Mesenchymal stem cell (in vitro differentiated cells and primary cell): Measurements from ENCODE around the gene PFDN1.
"Not testable (repeated sequence)": the region's sequence is repeated elsewhere in the genome, so short reads cannot be mapped to it uniquely, and the experiment has no call there.

Experiments
- DNase-seq: peaks from one replicate; pipeline ENCODE4 v3.0.0-alpha.2; 2013
- H2AFZ ChIP-seq: one replicate; pipeline ENCODE4 v1.6.1; 2013; ENCODE audit warnings: low read depth, mild to moderate bottlenecking, control low read depth, inconsistent platforms, low read length, moderate library complexity
- H2AK5ac ChIP-seq: 2 replicates; pipeline ENCODE4 v1.6.1; 2013; ENCODE audit warnings: low read length, moderate library complexity, mild to moderate bottlenecking, inconsistent platforms; ENCODE audit not compliant: severe bottlenecking
- H2BK120ac ChIP-seq: one replicate; pipeline ENCODE4 v1.6.1; 2013; ENCODE audit warnings: low read depth, mild to moderate bottlenecking, inconsistent platforms, low read length, moderate library complexity
- H2BK12ac ChIP-seq, 2 experiments: one replicate each; pipeline ENCODE4 v1.6.1; 2013; ENCODE audit warnings: inconsistent platforms in 2 of 2, low read length in 2 of 2, mild to moderate bottlenecking in 2 of 2, moderate library complexity in 2 of 2, control low read depth in 1 of 2
- H2BK15ac ChIP-seq: one replicate; pipeline ENCODE4 v1.6.1; 2013; ENCODE audit warnings: mild to moderate bottlenecking, low read depth, inconsistent platforms; ENCODE audit not compliant: poor library complexity, severe bottlenecking
- H2BK5ac ChIP-seq: 2 replicates; pipeline ENCODE4 v1.6.1; 2013; ENCODE audit warnings: low read depth, mild to moderate bottlenecking, low read length, control low read depth, inconsistent platforms; ENCODE audit not compliant: poor library complexity, severe bottlenecking
- H3K14ac ChIP-seq, 2 experiments: one replicate each; pipeline ENCODE4 v1.6.1; 2013; ENCODE audit warnings: inconsistent platforms in 2 of 2, low read length in 2 of 2, control low read depth in 1 of 2, mild to moderate bottlenecking in 1 of 2, moderate library complexity in 1 of 2
- H3K18ac ChIP-seq, 2 experiments: one replicate each; pipeline ENCODE4 v1.6.1; 2013; ENCODE audit warnings: inconsistent platforms in 2 of 2, low read length in 2 of 2, control low read depth in 1 of 2, low read depth in 1 of 2, mild to moderate bottlenecking in 1 of 2
- H3K23ac ChIP-seq, 2 experiments: one replicate each; pipeline ENCODE4 v1.6.1; 2013; ENCODE audit warnings: inconsistent platforms in 2 of 2, low read length in 2 of 2, mild to moderate bottlenecking in 2 of 2, moderate library complexity in 2 of 2, control low read depth in 1 of 2
- H3K27ac ChIP-seq: 2 replicates; pipeline ENCODE4 v1.5.1; 2013; ENCODE audit warnings: mild to moderate bottlenecking, moderate library complexity, low read length, control low read depth, inconsistent platforms; ENCODE audit not compliant: poor library complexity, severe bottlenecking
- H3K27me3 ChIP-seq, 2 experiments: 2 replicates each; pipeline versions ENCODE4 v1.6.1 to v1.7.0; 2013; ENCODE audit warnings: low read length in 2 of 2, mild to moderate bottlenecking in 2 of 2, moderate library complexity in 2 of 2, control low read depth in 1 of 2, inconsistent platforms in 1 of 2; ENCODE audit not compliant: control insufficient read depth in 1 of 2, insufficient read depth in 1 of 2
- H3K36me3 ChIP-seq, 2 experiments: 2 replicates each; pipeline versions ENCODE4 v1.6.1 to v1.7.0; 2013; ENCODE audit warnings: low read length in 2 of 2, control low read depth in 1 of 2, inconsistent platforms in 1 of 2, low read depth in 1 of 2, mild to moderate bottlenecking in 1 of 2; ENCODE audit not compliant: insufficient read depth in 2 of 2, control insufficient read depth in 1 of 2
- H3K4ac ChIP-seq, 2 experiments: one replicate each; pipeline ENCODE4 v1.6.1; 2013; ENCODE audit warnings: inconsistent platforms in 2 of 2, low read length in 2 of 2, mild to moderate bottlenecking in 2 of 2, moderate library complexity in 2 of 2, control low read depth in 1 of 2, low read depth in 1 of 2
- H3K4me1 ChIP-seq: 2 replicates; pipeline ENCODE4 v1.6.1; 2013; ENCODE audit warnings: low read depth, low read length, control low read depth; ENCODE audit not compliant: control insufficient read depth, insufficient read depth
- H3K4me2 ChIP-seq: 2 replicates; pipeline ENCODE4 v1.6.1; 2013; ENCODE audit warnings: low read length, mild to moderate bottlenecking, inconsistent platforms; ENCODE audit not compliant: poor library complexity, severe bottlenecking
- H3K4me3 ChIP-seq, 2 experiments: 2 replicates each; pipeline versions ENCODE4 v1.5.1 to v1.7.0; 2013; ENCODE audit warnings: low read length in 2 of 2, mild to moderate bottlenecking in 2 of 2, control low read depth in 1 of 2, low read depth in 1 of 2; ENCODE audit not compliant: insufficient read depth in 1 of 2
- H3K79me1 ChIP-seq: replicated peaks from 2 replicates; pipeline ENCODE4 v1.6.1; 2013; ENCODE audit warnings: mild to moderate bottlenecking, control low read depth, low read length, inconsistent platforms; ENCODE audit not compliant: poor library complexity, severe bottlenecking
- H3K9ac ChIP-seq: 2 replicates; pipeline ENCODE4 v1.7.0; 2013; ENCODE audit warnings: mild to moderate bottlenecking, low read length, moderate library complexity
- H3K9me3 ChIP-seq: 2 replicates; pipeline ENCODE4 v1.7.0; 2013; ENCODE audit warnings: mild to moderate bottlenecking, low read length; ENCODE audit not compliant: control insufficient read depth
- H4K8ac ChIP-seq: one replicate; pipeline ENCODE4 v1.6.1; 2013; ENCODE audit warnings: inconsistent platforms, mild to moderate bottlenecking, low read length, moderate library complexity
- H4K91ac ChIP-seq: one replicate; pipeline ENCODE4 v1.6.1; 2013; ENCODE audit warnings: mild to moderate bottlenecking, low read length, inconsistent platforms
- WGBS: methylation state at CpG from one replicate; pipeline ENCODE4 v1.1.7; 2013; ENCODE audit warnings: mixed read lengths; 5-methylcytosine and 5-hydroxymethylcytosine counted together

The PFDN1 gene

DNA sequence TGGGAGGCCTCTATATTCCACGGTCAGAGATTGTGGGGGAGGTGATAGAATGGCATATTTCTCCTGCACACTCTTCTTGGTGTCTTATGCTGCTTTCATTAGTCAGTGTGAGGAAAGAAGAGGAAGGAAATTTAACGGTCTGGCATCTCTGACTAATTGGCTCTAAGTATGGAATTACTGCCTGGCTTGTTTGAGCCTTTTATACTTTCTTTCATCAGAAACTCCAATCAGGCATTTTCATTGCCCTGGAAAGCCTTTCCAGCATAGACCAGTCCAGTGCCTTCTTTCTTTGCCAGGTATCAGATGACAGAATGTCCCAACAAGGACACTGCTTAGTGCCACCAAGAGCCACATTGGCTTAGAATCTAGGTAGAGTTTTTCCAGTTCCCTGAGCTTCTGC is 97.7 kb downstream of the PFDN1 start:
- DNase-seq, result peak; percentile 18
- peaks cover 4% of the 10 kb centered on the region for H3K4me1 ChIP-seq
- H3K27me3 ChIP-seq, result no peaks in the 10 kb centered on the region
- no peak overlapping the region for H3K4me3 ChIP-seq
- no peak overlapping the region for H3K4ac ChIP-seq
- H3K9me3 ChIP-seq, result no peaks in the 10 kb centered on the region
- no peak overlapping the region for H2AFZ ChIP-seq
- peaks cover 6% of the 10 kb centered on the region for H3K79me1 ChIP-seq
- H3K27ac ChIP-seq, result no peak overlapping the region
- no peak overlapping the region for H4K91ac ChIP-seq
- no peak overlapping the region for H2BK12ac ChIP-seq
- H2BK120ac ChIP-seq, result no peak overlapping the region
- H3K18ac ChIP-seq, result no peak overlapping the region
- H4K8ac ChIP-seq, result no peak overlapping the region
- H2BK5ac ChIP-seq, result no peak overlapping the region
- H3K23ac ChIP-seq, result no peak overlapping the region
- 67% methylated on average over 2 of the region's 2 CpGs for WGBS
- no peak overlapping the region for H3K14ac ChIP-seq
- H3K9ac ChIP-seq, result no peak overlapping the region
- peaks cover 0 to 36% of the 10 kb centered on the region in 2 experiments for H3K36me3 ChIP-seq
- no peak overlapping the region for H3K4me2 ChIP-seq
- H2AK5ac ChIP-seq, result no peak overlapping the region
- H2BK15ac ChIP-seq, result no peak overlapping the region

DNA sequence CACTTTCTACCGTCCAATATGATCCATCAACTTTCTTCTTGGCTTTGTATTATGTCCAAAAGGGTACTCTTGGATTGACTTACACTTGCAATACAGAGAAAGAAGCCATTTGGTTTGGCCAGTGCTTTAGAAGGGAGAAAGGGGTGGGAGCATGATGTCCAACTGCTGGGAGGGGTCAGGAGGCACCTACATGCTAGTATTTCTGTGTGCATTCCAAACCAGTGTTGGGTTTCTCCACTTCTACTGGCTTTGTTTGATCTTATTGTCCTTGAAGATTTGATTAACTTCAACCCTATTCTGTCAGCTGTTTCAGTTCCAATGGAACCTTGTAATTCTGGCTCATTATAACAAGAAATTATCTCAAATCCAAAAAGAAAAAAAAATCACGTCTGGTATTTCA is 100.3 kb downstream of the PFDN1 start:
- H3K27ac ChIP-seq, result no peak overlapping the region
- no peak overlapping the region for H3K9ac ChIP-seq
- DNase-seq, result no peak
- 83% methylated on average over 1 of the region's 2 CpGs for WGBS
- H2BK120ac ChIP-seq, result no peak overlapping the region
- H3K9me3 ChIP-seq, result no peaks in the 10 kb centered on the region
- no peak overlapping the region for H2BK12ac ChIP-seq
- H3K14ac ChIP-seq, result no peak overlapping the region
- no peaks in the 10 kb centered on the region for H3K27me3 ChIP-seq
- H3K4me3 ChIP-seq, result no peak overlapping the region
- no peak overlapping the region for H3K4me2 ChIP-seq
- H2AK5ac ChIP-seq, result no peak overlapping the region
- no peak overlapping the region for H4K8ac ChIP-seq
- peaks cover 0 to 36% of the 10 kb centered on the region in 2 experiments for H3K36me3 ChIP-seq
- no peak overlapping the region for H4K91ac ChIP-seq
- H3K23ac ChIP-seq, result no peak overlapping the region
- no peak overlapping the region for H3K4ac ChIP-seq
- peaks cover 4% of the 10 kb centered on the region for H3K4me1 ChIP-seq
- H3K79me1 ChIP-seq, result peaks cover 6% of the 10 kb centered on the region
- no peak overlapping the region for H3K18ac ChIP-seq
- H2AFZ ChIP-seq, result no peak overlapping the region
- H2BK15ac ChIP-seq, result no peak overlapping the region
- no peak overlapping the region for H2BK5ac ChIP-seq

- peaks cover 0 to 36% of the 10 kb centered on the region in 2 experiments for H3K36me3 ChIP-seq
- DNase-seq, result no peak
- no peaks in the 10 kb centered on the region for H3K27me3 ChIP-seq
- peaks cover under 1% of the 10 kb centered on the region for H3K4me1 ChIP-seq
- no peak overlapping the region for H2BK15ac ChIP-seq
- H2BK5ac ChIP-seq, result no peak overlapping the region
- H3K4ac ChIP-seq, result no peak overlapping the region
- H3K23ac ChIP-seq, result no peak overlapping the region
- H3K4me2 ChIP-seq, result no peak overlapping the region
- no peak overlapping the region for H2AFZ ChIP-seq
- no peaks in the 10 kb centered on the region for H3K9me3 ChIP-seq
- H3K18ac ChIP-seq, result no peak overlapping the region
- H3K79me1 ChIP-seq, result peaks cover 6% of the 10 kb centered on the region
- H2BK12ac ChIP-seq, result no peak overlapping the region
- H3K14ac ChIP-seq, result no peak overlapping the region
- no peak overlapping the region for H3K9ac ChIP-seq
- H2AK5ac ChIP-seq, result no peak overlapping the region
- H3K4me3 ChIP-seq, result no peak overlapping the region
- H2BK120ac ChIP-seq, result no peak overlapping the region
- WGBS, result 60% methylated on average over 2 of the region's 4 CpGs
- H3K27ac ChIP-seq, result no peak overlapping the region
- H4K8ac ChIP-seq, result no peak overlapping the region
- H4K91ac ChIP-seq, result no peak overlapping the region
Measured at GRCh38 chr5:140202078-140202477, 100.8 kb downstream of the PFDN1 start.

GRCh38 chr5:140198915-140199314 is 104.0 kb downstream of the PFDN1 start:
- H3K4ac ChIP-seq, H2AFZ ChIP-seq, H3K79me1 ChIP-seq, H2BK15ac ChIP-seq, H3K4me1 ChIP-seq, H4K8ac ChIP-seq, H2BK12ac ChIP-seq, H2BK5ac ChIP-seq, H3K27me3 ChIP-seq, H3K9me3 ChIP-seq, H4K91ac ChIP-seq, H3K4me2 ChIP-seq, H3K27ac ChIP-seq, H2BK120ac ChIP-seq, DNase-seq, H3K9ac ChIP-seq, H3K4me3 ChIP-seq, H3K14ac ChIP-seq, H2AK5ac ChIP-seq, H3K23ac ChIP-seq, H3K18ac ChIP-seq: not testable (repeated sequence)
- H3K36me3 ChIP-seq, result peaks cover 0 to 50% of the 10 kb centered on the region in 2 experiments
- no CpG with 5 or more reads among the region's 1 CpG for WGBS
